NCI-H2171 (cell line): ENCODE results near the gene RGPD5.
"Not testable (repeated sequence)": the region's sequence is repeated elsewhere in the genome, so short reads cannot be mapped to it uniquely, and the experiment has no call there.

ENCODE experiments used
- DNase-seq: peaks from one replicate; lab custom pipeline; 2025; lab: John Stamatoyannopoulos, UW

The RGPD5 gene

GRCh38 chr2:109893736-109894135 is 99.6 kb downstream of the RGPD5 start:
- not testable (repeated sequence) for DNase-seq

GRCh38 chr2:109894141-109894540 is 100.0 kb downstream of the RGPD5 start:
- not testable (repeated sequence) for DNase-seq

GRCh38 chr2:109895090-109895869 is 101.2 kb downstream of the RGPD5 start:
- not testable (repeated sequence) for DNase-seq

- DNase-seq, result not testable (repeated sequence)
Measured at GRCh38 chr2:109896212-109896611, 102.1 kb downstream of the RGPD5 start.

- DNase-seq, result not testable (repeated sequence)
Measured at GRCh38 chr2:109897769-109898461, 103.8 kb downstream of the RGPD5 start.

- not testable (repeated sequence) for DNase-seq
Measured at GRCh38 chr2:109898462-109899336, 104.6 kb downstream of the RGPD5 start, which contains the start of gene LIMS3. Gene LIMS3 (plus strand): TSS chr2:109898688. CDS start chr2:109898729, 41 bp downstream.

- not testable (repeated sequence) for DNase-seq
Measured at GRCh38 chr2:109905796-109906195, 111.7 kb downstream of the RGPD5 start.
